ENCODE data around the gene PLEKHG1. TPM values are rescaled to one million over a fixed set of nuclear protein-coding genes. Genes with fewer than 3 reads are reported as not detected.

The PLEKHG1 gene
- total RNA-seq, 2 experiments from 2014 or later, result 5.0 to 6.7 TPM

- CTCF ChIA-PET, result no interaction called here
- POLR2A ChIA-PET, result no interaction called here
- Mint-ChIP-seq H3K4me1 (ENCODE audit: low read depth) (peaks cover 45% of the 10 kb centered on the region), H3K27ac (no peak overlapping the region), H3K36me3 (no peaks in the 10 kb centered on the region), H3K9me3 (no peaks in the 10 kb centered on the region), H3K4me3 (no peak overlapping the region), H3K27me3 (peaks cover 12% of the 10 kb centered on the region)
- intact Hi-C loops (cut with micrococcal nuclease), result loop anchor here (5.0 kb wide), 1 partner anchor 217 kb away; no protein-coding TSS in a partner anchor
- DNase-seq, result no peak
Observed at GRCh38 chr6:150634176-150634963, 34.7 kb downstream of the PLEKHG1 start.

GRCh38 chr6:150634964-150635292 is 35.2 kb downstream of the PLEKHG1 start:
- ChIA-PET POLR2A (no interaction called here), CTCF (interaction anchor here (0.8 kb wide), 1 partner anchor 18 kb away, joined by 4 read pairs; no protein-coding TSS in a partner anchor)
- no peaks in the 10 kb centered on the region for H3K9me3 Mint-ChIP-seq
- H3K4me1 Mint-ChIP-seq (ENCODE audit: low read depth), result peaks cover 45% of the 10 kb centered on the region
- no peak overlapping the region for H3K4me3 Mint-ChIP-seq
- peaks cover 12% of the 10 kb centered on the region for H3K27me3 Mint-ChIP-seq
- intact Hi-C loops (cut with micrococcal nuclease), result loop anchor here (5.0 kb wide), 1 partner anchor 218 kb away; no protein-coding TSS in a partner anchor
- H3K27ac Mint-ChIP-seq, result no peak overlapping the region
- H3K36me3 Mint-ChIP-seq, result no peaks in the 10 kb centered on the region
- DNase-seq, result no peak

GRCh38 chr6:150635906-150636514 is 36.3 kb downstream of the PLEKHG1 start:
- Mint-ChIP-seq H3K9me3 (no peaks in the 10 kb centered on the region), H3K36me3 (no peaks in the 10 kb centered on the region), H3K4me3 (no peak overlapping the region), H3K4me1 (ENCODE audit: low read depth) (peaks cover 45% of the 10 kb centered on the region), H3K27me3 (peaks cover 6% of the 10 kb centered on the region), H3K27ac (no peak overlapping the region)
- DNase-seq, result no peak
- POLR2A ChIA-PET, result interaction anchor here (0.7 kb wide), 1 partner anchor 162 kb away, joined by 3 read pairs; no protein-coding TSS in a partner anchor
- CTCF ChIA-PET, result interaction anchor here (0.8 kb wide), 1 partner anchor 17 kb away, joined by 4 read pairs; no protein-coding TSS in a partner anchor
- intact Hi-C loops (cut with micrococcal nuclease), result no loop called here

- DNase-seq, result no peak
- H3K36me3 Mint-ChIP-seq, result no peaks in the 10 kb centered on the region
- intact Hi-C loops (cut with micrococcal nuclease), result no loop called here
- H3K4me3 Mint-ChIP-seq, result no peak overlapping the region
- H3K27ac Mint-ChIP-seq, result no peak overlapping the region
- H3K27me3 Mint-ChIP-seq, result peaks cover 6% of the 10 kb centered on the region
- peaks cover 43% of the 10 kb centered on the region for H3K4me1 Mint-ChIP-seq (ENCODE audit: low read depth)
- ChIA-PET POLR2A (no interaction called here), CTCF (no interaction called here)
- no peaks in the 10 kb centered on the region for H3K9me3 Mint-ChIP-seq
Observed at GRCh38 chr6:150636808-150637207, 37.1 kb downstream of the PLEKHG1 start.

GRCh38 chr6:150637266-150637665 is 37.6 kb downstream of the PLEKHG1 start:
- peaks cover 39% of the 10 kb centered on the region for H3K4me1 Mint-ChIP-seq (ENCODE audit: low read depth)
- no peak overlapping the region for H3K4me3 Mint-ChIP-seq
- DNase-seq, result no peak
- CTCF ChIA-PET, result no interaction called here
- H3K27ac Mint-ChIP-seq, result no peak overlapping the region
- peaks cover 6% of the 10 kb centered on the region for H3K27me3 Mint-ChIP-seq
- H3K36me3 Mint-ChIP-seq, result no peaks in the 10 kb centered on the region
- intact Hi-C loops (cut with micrococcal nuclease), result no loop called here
- POLR2A ChIA-PET, result no interaction called here
- no peaks in the 10 kb centered on the region for H3K9me3 Mint-ChIP-seq

GRCh38 chr6:150638267-150638666 is 38.6 kb downstream of the PLEKHG1 start:
- H3K4me1 Mint-ChIP-seq (ENCODE audit: low read depth), result peaks cover 29% of the 10 kb centered on the region
- H3K27me3 Mint-ChIP-seq, result peaks cover 4% of the 10 kb centered on the region
- no peak for DNase-seq
- no peaks in the 10 kb centered on the region for H3K9me3 Mint-ChIP-seq
- POLR2A ChIA-PET, result no interaction called here
- H3K4me3 Mint-ChIP-seq, result no peak overlapping the region
- no peak overlapping the region for H3K27ac Mint-ChIP-seq
- H3K36me3 Mint-ChIP-seq, result no peaks in the 10 kb centered on the region
- CTCF ChIA-PET, result no interaction called here
- intact Hi-C loops (cut with micrococcal nuclease), result no loop called here

- POLR2A ChIA-PET, result no interaction called here
- no peak for DNase-seq
- Mint-ChIP-seq H3K36me3 (no peaks in the 10 kb centered on the region), H3K9me3 (no peaks in the 10 kb centered on the region), H3K4me3 (no peak overlapping the region), H3K27ac (no peak overlapping the region), H3K4me1 (ENCODE audit: low read depth) (peaks cover 28% of the 10 kb centered on the region), H3K27me3 (peaks cover 2% of the 10 kb centered on the region)
- CTCF ChIA-PET, result interaction anchor here (0.7 to 1.2 kb wide), 2 partner anchors 177 to 297 kb away, joined by 3 to 4 read pairs; no protein-coding TSS in a partner anchor
- intact Hi-C loops (cut with micrococcal nuclease), result no loop called here
Observed at GRCh38 chr6:150638765-150639164, 39.1 kb downstream of the PLEKHG1 start.

GRCh38 chr6:150639823-150640331 is 40.2 kb downstream of the PLEKHG1 start:
- ChIA-PET POLR2A (no interaction called here), CTCF (interaction anchor here (1.2 kb wide), 1 partner anchor 176 kb away, joined by 3 read pairs; no protein-coding TSS in a partner anchor)
- H3K27me3 Mint-ChIP-seq, result peaks cover 2% of the 10 kb centered on the region
- no peak overlapping the region for H3K27ac Mint-ChIP-seq
- H3K4me1 Mint-ChIP-seq (ENCODE audit: low read depth), result peaks cover 21% of the 10 kb centered on the region
- H3K4me3 Mint-ChIP-seq, result no peak overlapping the region
- intact Hi-C loops (cut with micrococcal nuclease), result no loop called here
- H3K9me3 Mint-ChIP-seq, result no peaks in the 10 kb centered on the region
- no peak for DNase-seq
- no peaks in the 10 kb centered on the region for H3K36me3 Mint-ChIP-seq

GRCh38 chr6:150640556-150641209 is 41.0 kb downstream of the PLEKHG1 start:
- no peaks in the 10 kb centered on the region for H3K9me3 Mint-ChIP-seq
- no peak overlapping the region for H3K27ac Mint-ChIP-seq
- ChIA-PET POLR2A (no interaction called here), CTCF (no interaction called here)
- peaks cover 2% of the 10 kb centered on the region for H3K27me3 Mint-ChIP-seq
- intact Hi-C loops (cut with micrococcal nuclease), result no loop called here
- no peaks in the 10 kb centered on the region for H3K36me3 Mint-ChIP-seq
- DNase-seq, result no peak
- H3K4me3 Mint-ChIP-seq, result no peak overlapping the region
- peaks cover 21% of the 10 kb centered on the region for H3K4me1 Mint-ChIP-seq (ENCODE audit: low read depth)

- POLR2A ChIA-PET, result no interaction called here
- peaks cover 17% of the 10 kb centered on the region for H3K4me1 Mint-ChIP-seq (ENCODE audit: low read depth)
- no peaks in the 10 kb centered on the region for H3K9me3 Mint-ChIP-seq
- H3K27me3 Mint-ChIP-seq, result peaks cover 2% of the 10 kb centered on the region
- no peaks in the 10 kb centered on the region for H3K36me3 Mint-ChIP-seq
- peak overlapping the region; percentile 18 for H3K4me3 Mint-ChIP-seq
- CTCF ChIA-PET, result no interaction called here
- DNase-seq, result no peak
- intact Hi-C loops (cut with micrococcal nuclease), result loop anchor here (1.0 kb wide), 1 partner anchor 8 kb away; no protein-coding TSS in a partner anchor
- H3K27ac Mint-ChIP-seq, result no peak overlapping the region
Observed at GRCh38 chr6:150641398-150642139, 41.9 kb downstream of the PLEKHG1 start.

GRCh38 chr6:150646228-150646627 is 46.5 kb downstream of the PLEKHG1 start:
- ChIA-PET POLR2A (no interaction called here), CTCF (no interaction called here)
- H3K9me3 Mint-ChIP-seq, result no peaks in the 10 kb centered on the region
- intact Hi-C loops (cut with micrococcal nuclease), result no loop called here
- no peaks in the 10 kb centered on the region for H3K36me3 Mint-ChIP-seq
- DNase-seq, result no peak
- H3K27me3 Mint-ChIP-seq, result no peaks in the 10 kb centered on the region
- peaks cover 8% of the 10 kb centered on the region for H3K4me1 Mint-ChIP-seq (ENCODE audit: low read depth)
- H3K4me3 Mint-ChIP-seq, result no peak overlapping the region
- no peak overlapping the region for H3K27ac Mint-ChIP-seq

GRCh38 chr6:150647051-150647450 is 47.4 kb downstream of the PLEKHG1 start:
- Mint-ChIP-seq H3K36me3 (no peaks in the 10 kb centered on the region), H3K4me3 (no peak overlapping the region), H3K27me3 (no peaks in the 10 kb centered on the region), H3K9me3 (no peaks in the 10 kb centered on the region), H3K27ac (no peak overlapping the region), H3K4me1 (ENCODE audit: low read depth) (peaks cover 4% of the 10 kb centered on the region)
- no peak for DNase-seq
- POLR2A ChIA-PET, result no interaction called here
- CTCF ChIA-PET, result no interaction called here
- intact Hi-C loops (cut with micrococcal nuclease), result no loop called here
